Ovary (tissue), 3 donors: ENCODE measurements around the gene PARN.

Experiments used
- CTCF ChIP-seq, 3 donors: fragments of 450-650 bp in 2 of 3; fragments of 200-600 bp in 1 of 3; IDR thresholded peaks; one replicate each; pipeline versions ENCODE4 v1.5.1 to v1.8.0; 2016 to 2022; ENCODE audit warnings: antibody characterized with exemption in 3 of 3, mild to moderate bottlenecking in 1 of 3
- EP300 ChIP-seq: sonication (generic); formaldehyde crosslinking; IDR thresholded peaks from one replicate; pipeline ENCODE4 v1.6.1; 2017; ENCODE audit warnings: antibody characterized with exemption
- POLR2A ChIP-seq: fragments of 450-650 bp; IDR thresholded peaks from one replicate; pipeline ENCODE4 v1.6.1; 2017; ENCODE audit warnings: antibody characterized with exemption, mild to moderate bottlenecking, moderate library complexity
- donor health status: DM: no; HTN: no; CAD: no.

DNA sequence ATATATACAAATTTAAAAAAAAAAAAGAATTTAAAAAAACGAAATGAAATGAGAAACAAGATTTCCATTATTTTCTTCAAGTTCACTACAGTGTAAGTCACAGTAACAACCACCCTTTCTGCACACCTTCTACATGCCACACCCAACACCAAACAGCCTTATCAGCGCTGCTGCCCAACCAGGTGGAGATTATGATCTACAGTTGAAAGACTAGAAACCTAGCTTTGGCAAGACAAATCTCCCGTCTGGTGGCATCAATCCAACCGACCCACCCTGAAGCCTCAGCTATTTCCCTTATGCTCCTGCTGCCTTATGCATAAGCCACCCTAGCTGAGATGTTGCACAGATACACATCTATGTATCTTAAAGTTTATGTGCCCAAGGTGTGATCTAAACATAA lies 60.8 kb downstream of the PARN start:
- TF ChIP-seq CTCF (IDR thresholded peaks at IDR 0.05) (no peak), POLR2A (no peak), EP300 (no peak)
